Measurements from ENCODE around the gene SLU7.

- TF ChIP-seq CTCF (conservative IDR thresholded peaks at IDR 0.05; ENCODE audit: low read depth, low read length) (no peak), EZH2 (IDR thresholded peaks at IDR 0.05; ENCODE audit: low read length, unreplicated experiment) (no peak), EZH2phosphoT487 (IDR thresholded peaks at IDR 0.05; ENCODE audit: borderline replicate concordance, low read length) (no peak)
Measured at GRCh38 chr5:160445751-160446150, 26.9 kb upstream of the SLU7 start.

All from PC-3 (cell line).